HepG2 (cell line): ENCODE data around the gene FAM171A2. TPM values are rescaled to one million over a fixed set of nuclear protein-coding genes. Genes with fewer than 3 reads are reported as not detected.
A peak's percentile ranks its signal among the peaks of the same experiment; 100 is the strongest.

ENCODE experiments used
- KDM6A ChIP-seq: IDR thresholded peaks from 2 replicates; pipeline ENCODE4 v1.6.1; 2016; ENCODE audit warnings: low read depth
- KLF16 ChIP-seq, 2 experiments: sonication (generic) in 1 of 2; formaldehyde crosslinking in 1 of 2; IDR thresholded peaks; 2 replicates each; pipeline versions ENCODE4 v1.6.1 to v1.8.0; 2016 to 2023; ENCODE audit warnings: missing genetic modification reagents in 2 of 2, missing compliant biosample characterization in 1 of 2
- RNF2 ChIP-seq: fragments of 450-650 bp; conservative IDR thresholded peaks from 2 replicates; pipeline ENCODE4 v1.6.1; 2016; ENCODE audit warnings: low read depth
- SRSF1 ChIP-seq: fragments of 200-400 bp; formaldehyde crosslinking; optimal IDR thresholded peaks from 2 replicates; pipeline ENCODE3; 2017; ENCODE audit warnings: mild to moderate bottlenecking, low read depth, low read length, moderate library complexity
- ZNF781 ChIP-seq: sonication (generic); formaldehyde crosslinking; IDR thresholded peaks from 2 replicates; pipeline ENCODE4 v1.5.1; 2020; ENCODE audit warnings: borderline replicate concordance, mild to moderate bottlenecking, missing genetic modification reagents; ENCODE audit errors: not compliant biosample characterization
- polyA plus RNA-seq, 8 experiments: library from polyadenylated mRNA; depleted of rRNA in 3 of 8; stranded (reverse) in 7 of 8; unstranded in 1 of 8; fragments of >200 nt; fragmentation: Illumina TruSeq in 4 of 8; extraction: Trizol in 4 of 8; gene quantifications; 2 replicates each; pipeline versions ENCODE4 v1.2.1 to v1.2.3, GENCODE V29; 2011 to 2016; ENCODE audit warnings: low read depth in 4 of 8, missing spikeins in 1 of 8, mixed read lengths in 1 of 8; ENCODE audit not compliant: insufficient read depth in 1 of 8
- total RNA-seq, 5 experiments: library from RNA; depleted of rRNA; stranded (reverse); fragments of >200 nt; fragmentation: Illumina TruSeq; extraction: Trizol; gene quantifications; 2 replicates each; pipeline ENCODE4 v1.2.3, GENCODE V29; 2016; ENCODE audit warnings: low read depth in 1 of 5
- TF ChIP-seq, protein P1 (sequence below): sonication (generic); formaldehyde crosslinking; IDR thresholded peaks from 2 replicates; pipeline ENCODE4 v1.5.0; 2020; ENCODE audit warnings: mild to moderate bottlenecking, missing genetic modification reagents
- TF ChIP-seq, protein P2 (sequence below): sonication (generic); formaldehyde crosslinking; IDR thresholded peaks from 2 replicates; pipeline ENCODE4 v1.4.0; 2020; ENCODE audit warnings: missing genetic modification reagents
- TF ChIP-seq, protein P3 (sequence below): sonication (generic); formaldehyde crosslinking; IDR thresholded peaks from 2 replicates; pipeline ENCODE4 v1.5.1; 2020; ENCODE audit warnings: mild to moderate bottlenecking, missing genetic modification reagents, borderline replicate concordance
- TF ChIP-seq, protein P4 (sequence below), 2 experiments: fragments of 450-650 bp in 1 of 2; sonication (generic) in 1 of 2; formaldehyde crosslinking in 1 of 2; IDR thresholded peaks; 2 replicates each; pipeline versions ENCODE4 v1.6.1 to v1.8.0; 2016 to 2022; ENCODE audit warnings: antibody characterized with exemption in 1 of 2, mild to moderate bottlenecking in 1 of 2, missing genetic modification reagents in 1 of 2

FAM171A2 gene
- total and polyA plus RNA-seq, 2 of the 13 experiments (the other 11 are each of a cell fraction or from before 2014, with no cell fraction given), result 1.8 to 3.6 TPM

DNA sequence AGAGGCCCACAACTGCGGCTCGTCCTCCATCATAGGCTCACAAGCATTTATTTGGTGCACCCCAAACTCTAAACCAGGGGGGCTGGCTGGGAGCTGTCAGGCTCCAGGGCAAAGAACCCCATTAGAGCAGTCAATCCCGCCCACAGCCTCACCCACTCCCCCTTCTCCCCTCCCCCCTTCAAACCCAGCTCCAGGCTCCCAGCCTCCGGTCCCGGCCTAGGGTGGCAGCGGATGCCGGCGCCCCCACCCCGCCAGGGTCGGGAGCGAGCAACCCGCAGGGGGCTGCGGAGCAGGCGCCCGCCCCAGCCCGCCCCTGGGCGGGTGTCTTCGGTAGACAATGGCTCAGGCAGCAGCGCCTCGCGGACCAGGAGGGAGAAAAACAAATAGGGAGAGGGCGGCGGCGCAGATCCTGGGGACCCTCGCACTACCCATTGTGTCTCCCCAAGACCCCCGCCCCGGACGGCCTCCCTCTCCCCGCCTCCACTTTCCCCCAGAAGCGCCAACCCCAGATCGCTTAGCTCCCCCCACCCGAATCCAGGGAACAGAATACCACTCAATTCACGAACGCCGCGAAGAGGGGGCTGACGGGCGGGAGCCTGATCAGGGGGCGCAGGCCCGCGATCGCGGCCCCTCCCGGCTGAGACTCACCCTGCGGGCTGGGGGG is 572 bp downstream of the FAM171A2 start (continued):
- TF ChIP-seq, protein P1, sequence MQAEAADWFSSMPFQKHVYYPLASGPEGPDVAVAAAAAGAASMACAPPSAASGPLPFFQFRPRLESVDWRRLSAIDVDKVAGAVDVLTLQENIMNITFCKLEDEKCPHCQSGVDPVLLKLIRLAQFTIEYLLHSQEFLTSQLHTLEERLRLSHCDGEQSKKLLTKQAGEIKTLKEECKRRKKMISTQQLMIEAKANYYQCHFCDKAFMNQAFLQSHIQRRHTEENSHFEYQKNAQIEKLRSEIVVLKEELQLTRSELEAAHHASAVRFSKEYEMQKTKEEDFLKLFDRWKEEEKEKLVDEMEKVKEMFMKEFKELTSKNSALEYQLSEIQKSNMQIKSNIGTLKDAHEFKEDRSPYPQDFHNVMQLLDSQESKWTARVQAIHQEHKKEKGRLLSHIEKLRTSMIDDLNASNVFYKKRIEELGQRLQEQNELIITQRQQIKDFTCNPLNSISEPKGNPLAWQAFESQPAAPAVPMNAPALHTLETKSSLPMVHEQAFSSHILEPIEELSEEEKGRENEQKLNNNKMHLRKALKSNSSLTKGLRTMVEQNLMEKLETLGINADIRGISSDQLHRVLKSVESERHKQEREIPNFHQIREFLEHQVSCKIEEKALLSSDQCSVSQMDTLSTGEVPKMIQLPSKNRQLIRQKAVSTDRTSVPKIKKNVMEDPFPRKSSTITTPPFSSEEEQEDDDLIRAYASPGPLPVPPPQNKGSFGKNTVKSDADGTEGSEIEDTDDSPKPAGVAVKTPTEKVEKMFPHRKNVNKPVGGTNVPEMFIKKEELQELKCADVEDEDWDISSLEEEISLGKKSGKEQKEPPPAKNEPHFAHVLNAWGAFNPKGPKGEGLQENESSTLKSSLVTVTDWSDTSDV, result no peak
- TF ChIP-seq, protein P2, sequence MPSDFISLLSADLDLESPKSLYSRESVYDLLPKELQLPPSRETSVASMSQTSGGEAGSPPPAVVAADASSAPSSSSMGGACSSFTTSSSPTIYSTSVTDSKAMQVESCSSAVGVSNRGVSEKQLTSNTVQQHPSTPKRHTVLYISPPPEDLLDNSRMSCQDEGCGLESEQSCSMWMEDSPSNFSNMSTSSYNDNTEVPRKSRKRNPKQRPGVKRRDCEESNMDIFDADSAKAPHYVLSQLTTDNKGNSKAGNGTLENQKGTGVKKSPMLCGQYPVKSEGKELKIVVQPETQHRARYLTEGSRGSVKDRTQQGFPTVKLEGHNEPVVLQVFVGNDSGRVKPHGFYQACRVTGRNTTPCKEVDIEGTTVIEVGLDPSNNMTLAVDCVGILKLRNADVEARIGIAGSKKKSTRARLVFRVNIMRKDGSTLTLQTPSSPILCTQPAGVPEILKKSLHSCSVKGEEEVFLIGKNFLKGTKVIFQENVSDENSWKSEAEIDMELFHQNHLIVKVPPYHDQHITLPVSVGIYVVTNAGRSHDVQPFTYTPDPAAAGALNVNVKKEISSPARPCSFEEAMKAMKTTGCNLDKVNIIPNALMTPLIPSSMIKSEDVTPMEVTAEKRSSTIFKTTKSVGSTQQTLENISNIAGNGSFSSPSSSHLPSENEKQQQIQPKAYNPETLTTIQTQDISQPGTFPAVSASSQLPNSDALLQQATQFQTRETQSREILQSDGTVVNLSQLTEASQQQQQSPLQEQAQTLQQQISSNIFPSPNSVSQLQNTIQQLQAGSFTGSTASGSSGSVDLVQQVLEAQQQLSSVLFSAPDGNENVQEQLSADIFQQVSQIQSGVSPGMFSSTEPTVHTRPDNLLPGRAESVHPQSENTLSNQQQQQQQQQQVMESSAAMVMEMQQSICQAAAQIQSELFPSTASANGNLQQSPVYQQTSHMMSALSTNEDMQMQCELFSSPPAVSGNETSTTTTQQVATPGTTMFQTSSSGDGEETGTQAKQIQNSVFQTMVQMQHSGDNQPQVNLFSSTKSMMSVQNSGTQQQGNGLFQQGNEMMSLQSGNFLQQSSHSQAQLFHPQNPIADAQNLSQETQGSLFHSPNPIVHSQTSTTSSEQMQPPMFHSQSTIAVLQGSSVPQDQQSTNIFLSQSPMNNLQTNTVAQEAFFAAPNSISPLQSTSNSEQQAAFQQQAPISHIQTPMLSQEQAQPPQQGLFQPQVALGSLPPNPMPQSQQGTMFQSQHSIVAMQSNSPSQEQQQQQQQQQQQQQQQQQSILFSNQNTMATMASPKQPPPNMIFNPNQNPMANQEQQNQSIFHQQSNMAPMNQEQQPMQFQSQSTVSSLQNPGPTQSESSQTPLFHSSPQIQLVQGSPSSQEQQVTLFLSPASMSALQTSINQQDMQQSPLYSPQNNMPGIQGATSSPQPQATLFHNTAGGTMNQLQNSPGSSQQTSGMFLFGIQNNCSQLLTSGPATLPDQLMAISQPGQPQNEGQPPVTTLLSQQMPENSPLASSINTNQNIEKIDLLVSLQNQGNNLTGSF (CRISPR knock-in tag), result no peak
- TF ChIP-seq SRSF1 (peak; percentile 33), KLF16 (CRISPR knock-in tag; IDR thresholded peaks at IDR 0.05) (no peak), ZNF781 (CRISPR knock-in tag) (no peak), RNF2 (no peak), KDM6A (CRISPR knock-in tag) (no peak)
- TF ChIP-seq, protein P3, sequence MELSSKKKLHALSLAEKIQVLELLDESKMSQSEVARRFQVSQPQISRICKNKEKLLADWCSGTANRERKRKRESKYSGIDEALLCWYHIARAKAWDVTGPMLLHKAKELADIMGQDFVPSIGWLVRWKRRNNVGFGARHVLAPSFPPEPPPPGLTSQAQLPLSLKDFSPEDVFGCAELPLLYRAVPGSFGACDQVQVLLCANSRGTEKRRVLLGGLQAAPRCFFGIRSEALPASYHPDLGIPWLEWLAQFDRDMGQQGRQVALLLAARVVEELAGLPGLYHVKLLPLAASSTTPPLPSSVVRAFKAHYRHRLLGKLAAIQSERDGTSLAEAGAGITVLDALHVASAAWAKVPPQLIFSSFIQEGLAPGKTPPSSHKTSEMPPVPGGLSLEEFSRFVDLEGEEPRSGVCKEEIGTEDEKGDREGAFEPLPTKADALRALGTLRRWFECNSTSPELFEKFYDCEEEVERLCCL (CRISPR knock-in tag), result no peak
- TF ChIP-seq, protein P4, sequence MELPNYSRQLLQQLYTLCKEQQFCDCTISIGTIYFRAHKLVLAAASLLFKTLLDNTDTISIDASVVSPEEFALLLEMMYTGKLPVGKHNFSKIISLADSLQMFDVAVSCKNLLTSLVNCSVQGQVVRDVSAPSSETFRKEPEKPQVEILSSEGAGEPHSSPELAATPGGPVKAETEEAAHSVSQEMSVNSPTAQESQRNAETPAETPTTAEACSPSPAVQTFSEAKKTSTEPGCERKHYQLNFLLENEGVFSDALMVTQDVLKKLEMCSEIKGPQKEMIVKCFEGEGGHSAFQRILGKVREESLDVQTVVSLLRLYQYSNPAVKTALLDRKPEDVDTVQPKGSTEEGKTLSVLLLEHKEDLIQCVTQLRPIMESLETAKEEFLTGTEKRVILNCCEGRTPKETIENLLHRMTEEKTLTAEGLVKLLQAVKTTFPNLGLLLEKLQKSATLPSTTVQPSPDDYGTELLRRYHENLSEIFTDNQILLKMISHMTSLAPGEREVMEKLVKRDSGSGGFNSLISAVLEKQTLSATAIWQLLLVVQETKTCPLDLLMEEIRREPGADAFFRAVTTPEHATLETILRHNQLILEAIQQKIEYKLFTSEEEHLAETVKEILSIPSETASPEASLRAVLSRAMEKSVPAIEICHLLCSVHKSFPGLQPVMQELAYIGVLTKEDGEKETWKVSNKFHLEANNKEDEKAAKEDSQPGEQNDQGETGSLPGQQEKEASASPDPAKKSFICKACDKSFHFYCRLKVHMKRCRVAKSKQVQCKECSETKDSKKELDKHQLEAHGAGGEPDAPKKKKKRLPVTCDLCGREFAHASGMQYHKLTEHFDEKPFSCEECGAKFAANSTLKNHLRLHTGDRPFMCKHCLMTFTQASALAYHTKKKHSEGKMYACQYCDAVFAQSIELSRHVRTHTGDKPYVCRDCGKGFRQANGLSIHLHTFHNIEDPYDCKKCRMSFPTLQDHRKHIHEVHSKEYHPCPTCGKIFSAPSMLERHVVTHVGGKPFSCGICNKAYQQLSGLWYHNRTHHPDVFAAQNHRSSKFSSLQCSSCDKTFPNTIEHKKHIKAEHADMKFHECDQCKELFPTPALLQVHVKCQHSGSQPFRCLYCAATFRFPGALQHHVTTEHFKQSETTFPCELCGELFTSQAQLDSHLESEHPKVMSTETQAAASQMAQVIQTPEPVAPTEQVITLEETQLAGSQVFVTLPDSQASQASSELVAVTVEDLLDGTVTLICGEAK (IDR thresholded peaks at IDR 0.05), result no peak
- TF ChIP-seq, protein P4 (CRISPR knock-in tag; IDR thresholded peaks at IDR 0.05), result no peak
